Stimulated activated CD4-positive, alpha-beta T cell treated with anti-CD3 and anti-CD28 coated beads, Interleukin-4, amount 100 ng/mL, for 4 hours (primary cell): ENCODE results near the gene MCIDAS.
A peak's percentile ranks its signal among the peaks of the same experiment; 100 is the strongest.

Experiments
- DNase-seq, 2 experiments: peaks; one replicate each; pipeline ENCODE4 v3.0.0-alpha.2; 2020

Gene MCIDAS

GRCh38 chr5:55226934-55227663 is at the start of gene MCIDAS:
MCIDAS (minus strand) TSS chr5:55227315; CDS start chr5:55227138, 177 bp downstream.
- peak; percentile 57 to 66 for DNase-seq

DNA sequence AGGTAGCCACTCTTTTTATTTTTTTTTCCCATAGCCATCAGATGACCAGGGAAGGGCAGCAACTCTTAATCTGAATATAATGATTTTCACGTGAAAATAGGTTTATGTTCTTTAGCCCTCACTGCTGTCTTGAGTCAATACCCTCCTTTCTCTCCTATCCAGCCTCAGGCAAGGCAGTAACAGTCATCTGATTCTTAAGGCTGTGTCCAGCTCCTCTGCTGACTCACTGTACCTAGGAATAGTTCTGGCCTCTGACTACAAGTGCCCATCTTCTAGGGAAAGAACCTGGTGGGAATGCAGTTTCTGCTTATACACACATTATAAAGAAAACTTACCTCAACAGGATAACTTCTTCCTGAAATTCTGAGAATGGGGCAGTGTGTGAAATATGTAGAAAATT is 49.7 kb upstream of the MCIDAS start:
- DNase-seq: no peak

GRCh38 chr5:55258339-55258738 is 31.2 kb upstream of the MCIDAS start:
- DNase-seq: no peak

- no peak for DNase-seq
Observed at GRCh38 chr5:55254802-55255201, 27.7 kb upstream of the MCIDAS start.

DNA sequence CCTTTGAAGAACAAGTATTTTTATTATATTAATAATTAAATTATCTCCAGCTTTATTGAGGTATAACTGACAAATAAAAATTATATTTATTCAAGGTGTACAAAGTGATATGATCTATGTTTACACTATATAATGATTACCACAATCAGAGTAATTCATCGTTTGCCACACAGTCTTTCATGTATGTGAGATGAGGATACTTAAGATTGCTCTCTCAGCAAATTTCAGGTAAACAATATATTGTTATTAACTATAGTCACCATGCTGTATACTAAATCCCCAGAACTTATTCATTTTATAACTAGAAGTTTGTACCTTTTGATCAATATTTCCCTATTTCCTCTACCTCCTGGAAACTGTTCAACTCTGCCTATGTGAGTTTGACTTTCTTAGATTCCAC is 22.9 kb upstream of the MCIDAS start:
- no peak for DNase-seq

GRCh38 chr5:55241746-55242145 is 14.6 kb upstream of the MCIDAS start:
- DNase-seq: no peak

DNA sequence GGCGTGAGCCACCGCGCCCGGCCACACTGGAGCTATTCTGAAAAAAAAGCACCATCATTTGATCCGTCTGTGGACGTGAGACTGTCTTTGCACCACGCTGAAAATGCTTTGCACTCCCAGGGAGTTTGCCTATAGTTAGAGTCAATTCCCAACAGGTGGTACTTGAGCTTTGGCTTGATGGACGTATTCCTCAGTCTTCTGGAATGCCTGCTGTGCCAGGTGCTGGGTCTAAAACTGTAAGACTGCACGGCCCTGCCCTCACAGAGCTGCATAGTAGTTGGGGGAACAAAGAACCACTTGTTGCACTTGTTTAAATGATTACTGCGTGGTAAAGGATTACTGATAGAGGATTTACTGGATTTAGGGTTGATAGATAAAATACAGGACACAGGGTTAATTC is 9.7 kb upstream of the MCIDAS start:
- no peak for DNase-seq

GRCh38 chr5:55234121-55234700 is 7.1 kb upstream of the MCIDAS start:
- no peak for DNase-seq

DNA sequence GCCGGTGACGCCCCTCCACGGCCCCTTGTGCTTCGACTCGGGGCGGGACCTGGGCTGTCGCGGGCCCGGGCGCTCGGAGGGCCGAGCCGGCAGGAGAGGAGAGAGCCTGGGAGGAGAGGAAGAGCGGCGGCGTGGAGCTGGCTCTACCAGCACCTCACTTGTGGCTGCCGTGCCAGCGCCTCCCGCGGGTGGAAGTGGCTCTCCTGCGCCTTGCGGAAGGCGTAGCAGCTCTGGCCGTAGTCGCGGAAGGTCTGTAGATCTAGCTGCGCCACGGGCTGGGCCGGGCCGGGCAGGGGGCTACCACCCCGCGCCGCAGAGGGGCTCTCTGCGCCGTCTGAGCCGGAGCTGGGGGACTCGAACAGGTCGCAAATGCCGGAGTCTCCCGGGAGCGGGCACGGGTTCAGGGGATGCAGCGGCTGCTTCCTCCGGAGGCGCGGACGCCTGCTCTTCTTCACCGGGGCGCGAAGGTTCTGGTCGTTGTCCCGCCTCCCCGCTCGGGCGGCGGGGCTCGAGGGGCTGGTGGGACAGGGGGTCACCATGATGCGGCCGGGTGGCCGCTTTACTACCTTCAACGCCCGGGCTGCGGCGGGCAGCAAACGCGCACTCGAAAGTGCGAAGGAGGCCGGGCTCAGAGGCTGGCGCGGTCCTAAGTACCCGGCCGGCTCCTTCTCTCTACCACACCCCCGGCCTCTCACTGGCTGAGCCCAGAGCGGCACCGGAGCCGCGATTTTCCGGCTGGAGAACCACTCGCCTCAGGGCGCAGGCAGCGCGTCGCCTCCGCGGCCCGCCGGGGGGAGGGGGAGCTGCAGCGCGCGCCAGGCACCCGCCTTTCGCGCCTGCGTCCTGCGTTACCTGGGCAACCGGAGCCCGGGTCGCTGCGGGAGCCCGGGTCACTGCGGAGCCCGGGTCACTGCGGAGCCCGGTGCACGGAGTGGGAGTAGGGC is 6.1 kb upstream of the MCIDAS start, which contains the start of gene CCNO:
Gene CCNO, minus strand, starts transcription at position 624 of the 944 bp plus-strand sequence. Its CDS starts 85 bp downstream, at position 539.
- DNase-seq: peak; percentile 49 to 58

DNA sequence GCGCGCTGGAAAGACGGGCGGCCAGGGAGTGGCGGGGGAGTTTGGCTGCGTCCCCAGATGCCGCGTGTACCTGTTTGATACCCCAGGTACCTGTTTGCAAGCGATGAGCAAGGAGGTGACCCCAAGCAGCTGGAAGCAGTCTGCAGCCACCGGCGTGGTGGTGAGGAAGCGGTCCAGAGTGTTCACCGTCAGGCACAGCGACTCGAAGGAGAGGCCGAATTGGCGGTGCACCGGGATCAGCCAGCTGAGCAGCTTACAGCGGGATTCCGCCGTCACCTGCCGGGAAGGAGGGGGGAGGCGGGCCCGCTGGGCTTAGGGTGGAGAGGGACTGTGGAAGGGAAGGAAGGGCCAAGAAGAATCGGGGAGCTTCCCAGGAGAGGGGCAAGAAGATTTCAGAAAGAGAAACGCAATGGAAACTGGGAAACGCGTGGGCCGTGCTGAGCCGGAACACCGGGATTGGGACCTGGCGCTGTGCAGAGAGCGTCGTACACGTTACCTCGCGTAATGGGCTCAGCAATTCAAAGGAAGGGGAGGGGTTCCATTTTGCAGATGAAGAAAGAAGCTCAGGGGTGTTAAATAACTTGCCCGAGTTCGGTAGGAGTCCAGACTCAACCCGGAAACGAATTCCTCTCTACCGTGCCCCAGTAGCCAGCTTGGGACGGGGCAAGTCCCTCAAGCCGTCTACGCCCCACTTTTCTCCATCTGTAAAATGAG is 5.3 kb upstream of the MCIDAS start:
- no peak for DNase-seq

GRCh38 chr5:55231919-55232270 is 4.8 kb upstream of the MCIDAS start:
- DNase-seq: no peak

GRCh38 chr5:55231029-55231918 is 4.2 kb upstream of the MCIDAS start:
- DNase-seq: no peak

DNA sequence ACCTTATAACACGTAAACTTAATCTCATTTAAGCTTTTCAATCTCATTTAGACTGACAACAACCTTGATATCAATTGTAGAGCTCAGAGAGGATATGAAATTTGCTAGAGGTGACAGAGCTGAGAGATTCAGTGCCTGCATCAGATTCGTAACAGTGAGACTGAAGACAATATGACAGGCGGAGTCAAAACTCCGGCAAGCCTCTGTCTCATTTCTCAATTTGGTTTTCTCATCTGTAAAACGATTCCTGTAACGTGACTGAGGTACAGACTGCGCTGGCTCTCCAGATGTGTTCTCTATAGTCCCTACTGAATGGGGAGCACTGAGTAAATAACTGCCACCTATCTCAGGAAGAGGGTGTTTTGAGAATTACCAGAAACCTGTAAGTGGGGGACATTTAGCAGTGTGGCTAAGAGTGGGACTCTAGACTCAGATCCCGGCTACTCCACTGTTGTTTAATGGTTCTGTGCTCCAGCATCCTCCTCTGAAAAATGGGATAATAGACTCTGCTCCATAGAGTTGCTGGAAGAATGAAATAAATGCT is 3.0 kb upstream of the MCIDAS start:
- no peak for DNase-seq

DNA sequence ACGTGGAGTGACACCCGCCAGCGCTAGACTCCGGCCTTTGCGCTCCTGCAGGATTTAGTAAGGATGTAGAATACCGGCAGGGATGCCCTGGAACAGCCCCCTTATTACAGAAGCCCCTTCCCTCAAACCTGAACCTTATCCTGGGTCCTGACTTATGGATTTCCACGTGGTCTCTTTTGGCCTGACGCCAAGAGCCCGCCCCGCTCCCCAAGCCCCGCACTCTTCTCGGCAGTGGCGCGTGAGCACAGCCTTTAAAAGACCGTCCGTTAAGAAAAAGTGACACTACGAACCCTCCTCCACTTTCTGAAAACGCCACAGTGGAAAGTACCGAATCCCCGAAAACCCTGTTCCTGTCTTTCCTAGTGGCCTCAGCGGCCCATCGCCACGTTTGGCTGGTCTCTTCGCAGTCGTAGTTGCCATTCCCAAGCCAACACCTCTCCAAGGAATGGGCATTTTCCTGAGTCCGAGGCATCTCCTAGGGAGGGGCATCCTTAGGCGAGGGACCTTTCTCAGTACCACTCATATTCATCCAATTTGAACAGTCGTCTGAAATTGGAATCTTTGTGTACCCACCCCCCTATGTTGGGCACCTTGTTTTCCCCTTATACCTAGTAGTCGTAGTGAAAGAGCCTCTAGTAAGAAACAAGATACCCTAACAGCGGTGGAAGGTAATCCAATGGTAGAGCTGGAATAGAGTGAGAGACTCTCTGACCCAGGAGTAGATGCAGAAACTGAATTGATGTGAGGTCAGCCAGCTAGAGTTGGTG is 732 bp upstream of the MCIDAS start:
- DNase-seq: no peak

- peak; percentile 41 to 66 for DNase-seq
Observed at GRCh38 chr5:55226027-55226933, 835 bp downstream of the MCIDAS start.

- no peak for DNase-seq
Observed at GRCh38 chr5:55225346-55225745, 1.8 kb downstream of the MCIDAS start.

DNA sequence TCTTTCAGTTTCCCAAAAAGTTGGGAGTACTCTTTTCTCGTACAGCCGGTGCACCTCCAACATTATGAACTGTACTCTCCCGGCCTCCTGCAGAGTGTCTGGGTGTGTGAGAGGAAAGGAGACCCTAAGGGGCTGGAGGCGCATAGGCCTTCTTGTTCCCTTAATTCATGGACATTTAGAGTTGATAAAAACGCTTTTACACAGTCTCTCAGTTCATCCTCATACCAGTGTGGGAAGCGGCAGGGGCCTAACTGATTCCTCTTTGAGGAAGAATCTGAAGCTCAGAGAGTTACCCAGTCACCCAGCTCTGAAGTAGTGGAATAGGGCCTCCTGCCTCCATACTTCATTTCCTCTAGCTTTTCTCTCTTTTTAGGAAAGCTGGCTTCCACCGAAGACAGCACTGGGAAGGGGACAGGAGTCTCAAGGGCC is 3.3 kb downstream of the MCIDAS start:
- DNase-seq: no peak

DNA sequence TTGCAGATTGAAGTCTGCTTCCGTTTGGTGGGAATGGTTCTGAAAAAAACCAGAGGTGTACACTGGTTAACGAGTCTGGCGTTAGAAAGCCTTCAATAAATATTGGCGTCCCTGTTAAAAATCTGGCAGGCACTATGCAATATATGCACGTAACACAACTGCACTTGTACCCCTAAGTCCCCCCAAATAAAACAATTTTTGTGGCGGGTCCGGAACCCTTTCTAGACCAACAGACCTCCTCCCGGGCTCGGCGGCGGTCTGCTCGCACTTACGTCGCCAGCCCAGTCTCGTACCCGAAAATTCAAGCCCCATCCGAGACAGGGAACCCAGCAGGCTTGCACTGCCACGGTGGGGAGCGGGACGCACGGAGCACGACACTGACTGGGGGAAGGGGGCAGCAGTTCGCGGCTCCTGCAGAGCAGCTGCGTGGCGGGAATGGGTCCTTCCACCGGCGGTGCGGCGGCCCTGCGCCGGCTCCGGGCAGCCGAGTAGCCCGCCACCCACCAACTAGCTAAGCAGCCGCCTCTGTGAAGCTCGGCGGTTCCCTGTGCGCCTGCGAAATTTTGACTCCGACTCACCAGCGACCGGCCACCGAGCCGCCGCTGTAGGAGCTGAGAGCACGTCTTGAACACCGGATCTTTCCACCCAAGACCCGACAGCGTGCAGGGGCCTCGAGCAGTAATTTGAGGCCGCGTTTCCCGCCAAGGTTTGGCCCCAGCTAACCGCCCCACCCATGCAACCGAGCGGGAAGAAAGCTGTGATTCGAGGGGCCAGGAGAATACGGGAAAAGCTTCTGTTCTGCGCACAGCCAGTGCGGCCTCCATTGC is 3.9 kb downstream of the MCIDAS start:
- no peak for DNase-seq
